HPDE6-E6E7 (cell line): ENCODE data around the gene KIF23.

Source experiments
- DNase-seq: peaks from one replicate; pipeline ENCODE4 v3.0.0; 2011; ENCODE audit warnings: missing footprints; ENCODE audit errors: extremely low spot score

The KIF23 gene

GRCh38 chr15:69394556-69395282 lies 19.4 kb upstream of the KIF23 start:
- DNase-seq: peak; percentile 64

- no peak for DNase-seq
Measured at GRCh38 chr15:69395460-69395859, 18.7 kb upstream of the KIF23 start.

GRCh38 chr15:69395991-69396390 lies 18.2 kb upstream of the KIF23 start:
- no peak for DNase-seq

- DNase-seq: no peak
Measured at GRCh38 chr15:69398491-69398891, 15.7 kb upstream of the KIF23 start.

GRCh38 chr15:69400850-69401249 lies 13.3 kb upstream of the KIF23 start:
- DNase-seq: no peak

GRCh38 chr15:69402816-69403215 lies 11.3 kb upstream of the KIF23 start:
- no peak for DNase-seq

- no peak for DNase-seq
Measured at GRCh38 chr15:69403594-69403993, 10.6 kb upstream of the KIF23 start.

GRCh38 chr15:69405110-69405509 lies 9.0 kb upstream of the KIF23 start:
- no peak for DNase-seq

- DNase-seq: no peak
Measured at GRCh38 chr15:69407719-69408400, 6.3 kb upstream of the KIF23 start.

GRCh38 chr15:69408841-69409240 lies 5.3 kb upstream of the KIF23 start:
- no peak for DNase-seq

- peak; percentile 87 for DNase-seq
Measured at GRCh38 chr15:69410248-69410874, 3.8 kb upstream of the KIF23 start.

- DNase-seq: no peak
Measured at GRCh38 chr15:69412274-69412673, 1.9 kb upstream of the KIF23 start.

GRCh38 chr15:69412701-69413100 lies 1.4 kb upstream of the KIF23 start:
- DNase-seq: no peak

GRCh38 chr15:69414701-69415167 lies 585 bp downstream of the KIF23 start:
- peak; percentile 56 for DNase-seq

GRCh38 chr15:69415381-69415780 lies 1.2 kb downstream of the KIF23 start:
- DNase-seq: no peak

- DNase-seq: no peak
Measured at GRCh38 chr15:69417581-69417980, 3.4 kb downstream of the KIF23 start.

- no peak for DNase-seq
Measured at GRCh38 chr15:69421498-69421897, 7.3 kb downstream of the KIF23 start.

GRCh38 chr15:69422336-69422895 lies 8.3 kb downstream of the KIF23 start:
- no peak for DNase-seq

GRCh38 chr15:69424001-69424400 lies 9.9 kb downstream of the KIF23 start:
- no peak for DNase-seq

- DNase-seq: no peak
Measured at GRCh38 chr15:69424748-69425413, 10.7 kb downstream of the KIF23 start.

- DNase-seq: no peak
Measured at GRCh38 chr15:69433831-69434230, 19.7 kb downstream of the KIF23 start.

- DNase-seq: no peak
Measured at GRCh38 chr15:69434238-69434637, 20.1 kb downstream of the KIF23 start.
